IMR-90 (cell line): ENCODE results near the gene BZW2. TPM values are rescaled to one million over a fixed set of nuclear protein-coding genes. Genes with fewer than 3 reads are reported as not detected.
A peak's percentile ranks its signal among the peaks of the same experiment; 100 is the strongest.

Source experiments
- ATAC-seq: fragments of 200-7000 bp; cut with Tn5 transposase; 2 replicates; pipeline ENCODE4 v1.9.1; 2020; ENCODE audit warnings: low read depth, mild to moderate bottlenecking, moderate library complexity
- BruUV-seq: library from RNA; stranded (reverse); fragments of 400-500 nt; replicated peaks from 2 replicates; lab custom pipeline; 2021; lab: Mats Ljungman, UMichigan
- CTCF ChIA-PET: fragments of 300-600 bp; formaldehyde crosslinking; extraction: SDS; loops from one replicate; lab custom pipeline; 2021; ENCODE audit warnings: antibody characterized with exemption; lab: Yijun Ruan, JAX
- POLR2A ChIA-PET: fragments of 300-600 bp; sonication (Branson Sonifier 250); formaldehyde crosslinking; loops from one replicate; lab custom pipeline; 2022; ENCODE audit warnings: antibody characterized with exemption; ENCODE audit not compliant: unreplicated experiment; lab: Charles Lee
- DNase-seq: peaks from one replicate; pipeline ENCODE4 v3.0.0; 2013
- H2AFZ ChIP-seq: replicated peaks from 2 replicates; pipeline ENCODE3; 2013; ENCODE audit warnings: low read length, mild to moderate bottlenecking; ENCODE audit not compliant: poor library complexity
- H2AK5ac ChIP-seq: 2 replicates; pipeline ENCODE4 v1.6.1; 2013; ENCODE audit warnings: low read depth, low read length, inconsistent platforms
- H2AK9ac ChIP-seq: replicated peaks from 2 replicates; pipeline ENCODE3; 2013; ENCODE audit warnings: mild to moderate bottlenecking, low read depth, low read length, moderate library complexity; ENCODE audit not compliant: poor library complexity
- H2BK120ac ChIP-seq: 2 replicates; pipeline ENCODE4 v1.6.1; 2013; ENCODE audit warnings: low read depth, low read length, inconsistent platforms
- H2BK15ac ChIP-seq: 3 replicates; pipeline ENCODE4 v1.6.1; 2013; ENCODE audit warnings: low read depth, low read length, inconsistent platforms
- H2BK20ac ChIP-seq: 2 replicates; pipeline ENCODE4 v1.6.1; 2013; ENCODE audit warnings: low read depth, mild to moderate bottlenecking, inconsistent platforms, low read length, moderate library complexity
- H2BK5ac ChIP-seq: 2 replicates; pipeline ENCODE4 v1.6.1; 2013; ENCODE audit warnings: mild to moderate bottlenecking, low read depth, low read length, inconsistent platforms; ENCODE audit not compliant: poor library complexity, severe bottlenecking
- H3K14ac ChIP-seq: replicated peaks from 2 replicates; pipeline ENCODE4 v1.6.1; 2013; ENCODE audit warnings: low read depth, low read length, inconsistent platforms
- H3K18ac ChIP-seq: 2 replicates; pipeline ENCODE4 v1.6.1; 2013; ENCODE audit warnings: low read depth, low read length, control low read depth
- H3K23ac ChIP-seq: 2 replicates; pipeline ENCODE4 v1.6.1; 2013; ENCODE audit warnings: low read depth, low read length, inconsistent platforms
- H3K27ac ChIP-seq: 2 replicates; pipeline ENCODE4 v1.5.1; 2013; ENCODE audit warnings: mild to moderate bottlenecking, control low read depth, low read length; ENCODE audit not compliant: insufficient read depth
- H3K27me3 ChIP-seq: 2 replicates; pipeline ENCODE4 v1.6.1; 2013; ENCODE audit warnings: low read length; ENCODE audit not compliant: control insufficient read depth, insufficient read depth
- H3K36me3 ChIP-seq: 2 replicates; pipeline ENCODE4 v1.6.1; 2013; ENCODE audit warnings: low read length, mixed read lengths; ENCODE audit not compliant: control insufficient read depth, insufficient read depth
- H3K4ac ChIP-seq: 2 replicates; pipeline ENCODE4 v1.6.1; 2013; ENCODE audit warnings: low read depth, low read length, inconsistent platforms
- H3K4me1 ChIP-seq: 2 replicates; pipeline ENCODE4 v1.6.1; 2013; ENCODE audit warnings: low read length, mixed read lengths; ENCODE audit not compliant: control insufficient read depth, insufficient read depth
- H3K4me2 ChIP-seq: 2 replicates; pipeline ENCODE4 v1.6.1; 2013; ENCODE audit warnings: low read depth, mild to moderate bottlenecking, control low read depth, low read length, moderate library complexity
- H3K4me3 ChIP-seq: 2 replicates; pipeline ENCODE4 v1.5.1; 2013; ENCODE audit warnings: low read depth, mild to moderate bottlenecking, control low read depth, low read length, moderate library complexity; ENCODE audit not compliant: insufficient read depth
- H3K56ac ChIP-seq: 2 replicates; pipeline ENCODE4 v1.6.1; 2013; ENCODE audit warnings: low read length, inconsistent platforms; ENCODE audit not compliant: insufficient read depth; ENCODE audit errors: extremely low read depth
- H3K79me1 ChIP-seq, 2 experiments: 2 replicates each; pipeline ENCODE4 v1.6.1; 2013; ENCODE audit warnings: low read length in 2 of 2, inconsistent platforms in 1 of 2, low read depth in 1 of 2
- H3K9ac ChIP-seq: 2 replicates; pipeline ENCODE4 v1.6.1; 2013; ENCODE audit warnings: low read depth, low read length, control low read depth
- H3K9me1 ChIP-seq: 2 replicates; pipeline ENCODE4 v1.6.1; 2013; ENCODE audit warnings: low read length, inconsistent platforms; ENCODE audit not compliant: insufficient read depth
- H3K9me3 ChIP-seq: 2 replicates; pipeline ENCODE4 v1.6.1; 2013; ENCODE audit warnings: low read length; ENCODE audit not compliant: control insufficient read depth, insufficient read depth
- H4K20me1 ChIP-seq: 2 replicates; pipeline ENCODE4 v1.6.1; 2013; ENCODE audit warnings: low read length, inconsistent platforms; ENCODE audit not compliant: insufficient read depth
- H4K5ac ChIP-seq: 2 replicates; pipeline ENCODE4 v1.6.1; 2013; ENCODE audit warnings: mild to moderate bottlenecking, low read depth, low read length, control low read depth
- H4K8ac ChIP-seq, 2 experiments: 2 replicates each; pipeline ENCODE4 v1.6.1; 2013; ENCODE audit warnings: low read depth in 2 of 2, low read length in 2 of 2, control low read depth in 1 of 2, inconsistent platforms in 1 of 2
- H4K91ac ChIP-seq: 2 replicates; pipeline ENCODE4 v1.6.1; 2013; ENCODE audit warnings: low read depth, low read length, inconsistent platforms; ENCODE audit not compliant: insufficient read depth
- CEBPB ChIP-seq: IDR thresholded peaks from 2 replicates; pipeline ENCODE4 v1.6.1; 2012; ENCODE audit warnings: low read depth, low read length, improper control_type of control experiment
- CHD1 ChIP-seq: IDR thresholded peaks from 2 replicates; pipeline ENCODE4 v1.6.1; 2012; ENCODE audit warnings: low read depth, low read length, improper control_type of control experiment
- CTCF ChIP-seq: conservative IDR thresholded peaks from 2 replicates; pipeline ENCODE4 v1.5.1; 2012; ENCODE audit warnings: mild to moderate bottlenecking, low read depth, low read length, improper control_type of control experiment
- FOS ChIP-seq: fragments of 150-350 bp; IDR thresholded peaks from 2 replicates; pipeline ENCODE4 v1.6.1; 2016; ENCODE audit warnings: low read depth, low read length
- WGBS, 2 experiments: methylation state at CpG; one replicate each; pipeline versions ENCODE4 v1.1.5 to v1.1.7; 2013; ENCODE audit warnings: missing lambda C conversion rate in 2 of 2; ENCODE audit not compliant: insufficient read length in 1 of 2; ENCODE audit errors: extremely low coverage in 2 of 2; 5-methylcytosine and 5-hydroxymethylcytosine counted together
- dilution Hi-C: fragments of 300-500 bp; cut with HindIII; formaldehyde crosslinking; loops from one replicate; pipeline ENCODE4 v1.14.3; 2018; ENCODE audit warnings: low sequenced_read_pairs; ENCODE audit not compliant: unreplicated experiment
- in situ Hi-C: fragments of 300-500 bp; cut with MboI; formaldehyde crosslinking; loops from 3 replicates; pipeline ENCODE4 v1.14.3; 2019; ENCODE audit warnings: low sequenced_read_pairs, inconsistent platforms, mixed read lengths
- intact Hi-C: fragments of 100-400 bp; cut with micrococcal nuclease; formaldehyde crosslinking; loops from 2 replicates; pipeline ENCODE4 v1.10.0; 2022
- polyA plus RNA-seq, 3 experiments: library from polyadenylated mRNA; depleted of rRNA; stranded (reverse); fragments of >200 nt; gene quantifications; 2 replicates each; pipeline ENCODE4 v1.2.3, GENCODE V29; 2012; ENCODE audit warnings: low replicate concordance in 1 of 3
- total RNA-seq: library from RNA; depleted of rRNA; stranded (reverse); fragments of >200 nt; gene quantifications from 2 replicates; pipeline ENCODE4 v1.2.3, GENCODE V29; 2012
- TF ChIP-seq, protein P1 (sequence below): fragments of 150-350 bp; IDR thresholded peaks from 2 replicates; pipeline ENCODE4 v1.6.1; 2017; ENCODE audit warnings: mild to moderate bottlenecking, antibody characterized with exemption, low read length, low read depth

The BZW2 gene
- total and polyA plus RNA-seq, 2 of the 4 experiments (the other 2 are of a cell fraction) = 58.1 to 92.9 TPM

DNA sequence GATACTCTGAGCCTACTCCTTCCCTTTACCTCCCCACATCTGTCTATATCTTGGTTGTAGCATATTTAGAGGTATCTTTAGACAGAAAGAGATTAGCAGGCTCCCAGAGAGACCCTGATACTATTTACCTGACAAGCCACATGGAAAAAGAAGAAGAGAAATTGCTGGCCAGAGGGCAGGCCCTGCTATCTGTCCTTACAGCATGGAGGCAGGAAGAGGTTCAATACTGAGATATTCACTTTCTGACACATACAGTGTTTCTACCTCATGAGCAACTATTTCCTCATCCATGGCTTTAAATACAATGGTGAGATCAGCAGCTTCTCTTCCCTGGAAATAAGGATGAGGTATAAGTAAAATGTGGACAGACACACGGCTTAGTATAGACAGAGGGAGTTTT lies 73.7 kb downstream of the BZW2 start:
- WGBS, 2 experiments = no CpG with 5 or more reads among the region's 1 CpG
- no peak for TF ChIP-seq FOS
- TF ChIP-seq CEBPB = peak; percentile 39; the same call in 1 of the 2 replicates
- no peak for TF ChIP-seq CHD1
- TF ChIP-seq, protein P1, sequence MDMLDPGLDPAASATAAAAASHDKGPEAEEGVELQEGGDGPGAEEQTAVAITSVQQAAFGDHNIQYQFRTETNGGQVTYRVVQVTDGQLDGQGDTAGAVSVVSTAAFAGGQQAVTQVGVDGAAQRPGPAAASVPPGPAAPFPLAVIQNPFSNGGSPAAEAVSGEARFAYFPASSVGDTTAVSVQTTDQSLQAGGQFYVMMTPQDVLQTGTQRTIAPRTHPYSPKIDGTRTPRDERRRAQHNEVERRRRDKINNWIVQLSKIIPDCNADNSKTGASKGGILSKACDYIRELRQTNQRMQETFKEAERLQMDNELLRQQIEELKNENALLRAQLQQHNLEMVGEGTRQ = no peak
- TF ChIP-seq CTCF = no peak
- dilution Hi-C loops = no loop called here

More for the DNA sequence above, 73.7 kb downstream of the BZW2 start:
- no peak overlapping the region for H2BK120ac ChIP-seq
- no peak overlapping the region; the same call in 1 of the 2 replicates for H3K14ac ChIP-seq
- H3K9me1 ChIP-seq = no peaks in the 10 kb centered on the region
- H3K27ac ChIP-seq = no peak overlapping the region
- H3K4me2 ChIP-seq = no peak overlapping the region
- H4K8ac ChIP-seq = no peak overlapping the region
- no peak overlapping the region for H3K23ac ChIP-seq
- H3K9ac ChIP-seq = no peak overlapping the region
- no peaks in the 10 kb centered on the region for H3K36me3 ChIP-seq
- ChIA-PET CTCF (no interaction called here), POLR2A (no interaction called here)
- no peak overlapping the region for H3K4me3 ChIP-seq
- no peak overlapping the region for H2BK15ac ChIP-seq
- DNase-seq = peak; percentile 57
- no peak overlapping the region for H4K91ac ChIP-seq
- intact Hi-C loops (no loop called here), in situ Hi-C loops (no loop called here)
- H3K27me3 ChIP-seq = no peaks in the 10 kb centered on the region
- H3K4me1 ChIP-seq = no peaks in the 10 kb centered on the region
- H4K20me1 ChIP-seq = no peaks in the 10 kb centered on the region
- H2BK5ac ChIP-seq = no peak overlapping the region
- no peaks in the 10 kb centered on the region for H3K9me3 ChIP-seq
- H3K18ac ChIP-seq = no peak overlapping the region
- H2AK9ac ChIP-seq = no peak overlapping the region
- H3K4ac ChIP-seq = no peak overlapping the region
- no TSS peak for BruUV-seq
- H2BK20ac ChIP-seq = no peak overlapping the region
- no peak overlapping the region for H2AK5ac ChIP-seq
- H3K79me1 ChIP-seq = no peaks in the 10 kb centered on the region
- no peak overlapping the region for H4K5ac ChIP-seq
- ATAC-seq = no peak
- H2AFZ ChIP-seq = no peak overlapping the region
- H3K56ac ChIP-seq = no peak overlapping the region
